Thymus (tissue), 11 donors: ENCODE results near the gene CHN2. TPM values are rescaled to one million over a fixed set of nuclear protein-coding genes. Genes with fewer than 3 reads are reported as not detected.

Experiments used
- DNase-seq, 9 donors: peaks; one replicate each; pipeline ENCODE4 v3.0.0-alpha.2; 2013; ENCODE audit warnings: low spot score in 9 of 9, low read depth in 6 of 9, missing footprints in 1 of 9
- H3K27ac ChIP-seq, 2 donors: one replicate each; pipeline ENCODE4 v1.5.1; 2013; ENCODE audit warnings: control low read depth in 1 of 2, low read depth in 1 of 2, low read length in 1 of 2, mild to moderate bottlenecking in 1 of 2, moderate library complexity in 1 of 2
- H3K27me3 ChIP-seq, 2 donors: one replicate each; pipeline ENCODE4 v1.5.1; 2013; ENCODE audit warnings: low read length in 1 of 2; ENCODE audit not compliant: control insufficient read depth in 2 of 2, insufficient read depth in 1 of 2
- H3K36me3 ChIP-seq, 2 donors: one replicate each; pipeline ENCODE4 v1.5.1; 2013; ENCODE audit warnings: low read length in 1 of 2, mild to moderate bottlenecking in 1 of 2, moderate library complexity in 1 of 2; ENCODE audit not compliant: control insufficient read depth in 2 of 2, insufficient read depth in 2 of 2
- H3K4me1 ChIP-seq, 2 donors: one replicate each; pipeline ENCODE4 v1.5.1; 2013; ENCODE audit warnings: low read length in 2 of 2; ENCODE audit not compliant: control insufficient read depth in 2 of 2, insufficient read depth in 2 of 2
- H3K4me3 ChIP-seq, 2 donors: one replicate each; pipeline ENCODE4 v1.5.1; 2013; ENCODE audit warnings: low read length in 2 of 2, control low read depth in 1 of 2, mild to moderate bottlenecking in 1 of 2
- H3K9me3 ChIP-seq, 2 donors: one replicate each; pipeline ENCODE4 v1.5.1; 2013; ENCODE audit warnings: low read length in 1 of 2, mild to moderate bottlenecking in 1 of 2; ENCODE audit not compliant: control insufficient read depth in 2 of 2, insufficient read depth in 1 of 2
- WGBS: extraction: QIAGEN DNeasy Blood & Tissue Kit; methylation state at CpG from one replicate; pipeline ENCODE4 v1.1.7; 2013; 5-methylcytosine and 5-hydroxymethylcytosine counted together
- polyA plus RNA-seq: library from polyadenylated mRNA; stranded (reverse); fragments of 200-250 nt; gene quantifications from one replicate; pipeline ENCODE4 v1.2.3, GENCODE V29; 2013
- total RNA-seq: library from RNA; stranded (reverse); fragments of 120-200 nt; gene quantifications from one replicate; pipeline ENCODE4 v1.2.4, GENCODE V29; 2013
- donor health status: healthy.

Gene CHN2
- total and polyA plus RNA-seq, 2 donors: 5.9 to 6.5 TPM

DNA sequence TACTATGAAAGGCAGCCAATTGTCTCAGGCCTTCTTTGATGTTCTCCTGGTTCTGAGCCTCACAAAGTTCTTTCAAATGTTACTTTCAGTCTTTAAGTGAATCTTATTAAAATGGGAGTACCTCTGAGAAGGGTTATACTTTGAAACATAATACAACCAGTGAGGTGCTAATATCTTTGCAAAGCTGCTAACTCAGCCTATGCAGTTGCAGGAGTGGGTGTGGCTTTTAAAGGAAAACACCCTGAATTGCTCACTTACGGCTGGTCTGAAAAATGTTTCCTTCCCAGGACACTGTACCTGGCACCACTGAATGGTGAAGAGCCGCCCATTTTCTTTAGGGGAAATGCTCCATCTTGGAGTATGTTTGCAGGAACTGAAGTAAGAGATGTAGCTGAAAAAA, 130.9 kb downstream of the CHN2 start:
- Histone ChIP-seq H3K4me1 (peaks cover 5 to 8% of the 10 kb centered on the region in 2 donors), H3K9me3 (no peaks in the 10 kb centered on the region), H3K27me3 (no peaks in the 10 kb centered on the region), H3K36me3 (no peaks in the 10 kb centered on the region), H3K27ac (no peak overlapping the region), H3K4me3 (no peak overlapping the region)
- 98% methylated on average over 2 of the region's 2 CpGs for WGBS
- no peak for DNase-seq

DNA sequence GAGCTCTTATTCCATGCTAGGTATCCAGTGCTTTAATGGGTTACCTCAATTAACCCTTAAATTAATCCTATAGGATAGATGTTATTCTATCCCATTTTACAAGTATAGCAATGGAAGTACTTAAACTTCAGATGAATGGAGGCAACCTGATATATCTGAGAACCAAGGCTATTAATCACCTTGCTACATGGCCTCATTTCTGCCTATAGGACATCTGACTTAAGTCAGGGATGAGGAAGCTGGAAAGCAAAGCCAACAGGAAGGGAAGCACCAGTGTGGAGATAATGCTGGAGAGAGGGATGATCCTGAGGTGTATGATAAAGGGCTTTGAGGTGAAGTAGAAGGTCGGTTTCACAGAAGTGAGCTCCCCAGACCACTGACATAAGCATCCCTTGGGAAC, 132.3 kb downstream of the CHN2 start:
- Histone ChIP-seq H3K4me3 (no peak overlapping the region), H3K4me1 (peaks cover 5 to 18% of the 10 kb centered on the region in 2 donors), H3K27ac (no peak overlapping the region), H3K36me3 (no peaks in the 10 kb centered on the region), H3K27me3 (no peaks in the 10 kb centered on the region), H3K9me3 (no peaks in the 10 kb centered on the region)
- no peak for DNase-seq
- WGBS: 98% methylated on average over 1 of the region's 1 CpG

GRCh38 chr7:29327455-29327854, 132.9 kb downstream of the CHN2 start:
- Histone ChIP-seq H3K4me1 (peaks cover 5 to 18% of the 10 kb centered on the region in 2 donors), H3K27ac (no peak overlapping the region), H3K36me3 (no peaks in the 10 kb centered on the region), H3K27me3 (no peaks in the 10 kb centered on the region), H3K9me3 (no peaks in the 10 kb centered on the region), H3K4me3 (no peak overlapping the region)
- DNase-seq: no peak
- WGBS: 97% methylated on average over 8 of the region's 8 CpGs

- Histone ChIP-seq H3K27ac (no peak overlapping the region), H3K9me3 (no peaks in the 10 kb centered on the region), H3K4me1 (peaks cover 5 to 18% of the 10 kb centered on the region in 2 donors), H3K36me3 (no peaks in the 10 kb centered on the region), H3K27me3 (no peaks in the 10 kb centered on the region), H3K4me3 (no peak overlapping the region)
- 91% methylated on average over 5 of the region's 5 CpGs for WGBS
- DNase-seq: no peak
These were observed 133.5 kb downstream of the CHN2 start for GRCh38 chr7:29328045-29328444.

GRCh38 chr7:29328811-29329210, 134.2 kb downstream of the CHN2 start:
- no peak for DNase-seq
- peaks cover 5 to 18% of the 10 kb centered on the region in 2 donors for H3K4me1 ChIP-seq
- no peaks in the 10 kb centered on the region for H3K27me3 ChIP-seq
- H3K27ac ChIP-seq: no peak overlapping the region
- no peaks in the 10 kb centered on the region for H3K9me3 ChIP-seq
- WGBS: 99% methylated on average over 2 of the region's 2 CpGs
- no peaks in the 10 kb centered on the region for H3K36me3 ChIP-seq
- no peak overlapping the region for H3K4me3 ChIP-seq

DNA sequence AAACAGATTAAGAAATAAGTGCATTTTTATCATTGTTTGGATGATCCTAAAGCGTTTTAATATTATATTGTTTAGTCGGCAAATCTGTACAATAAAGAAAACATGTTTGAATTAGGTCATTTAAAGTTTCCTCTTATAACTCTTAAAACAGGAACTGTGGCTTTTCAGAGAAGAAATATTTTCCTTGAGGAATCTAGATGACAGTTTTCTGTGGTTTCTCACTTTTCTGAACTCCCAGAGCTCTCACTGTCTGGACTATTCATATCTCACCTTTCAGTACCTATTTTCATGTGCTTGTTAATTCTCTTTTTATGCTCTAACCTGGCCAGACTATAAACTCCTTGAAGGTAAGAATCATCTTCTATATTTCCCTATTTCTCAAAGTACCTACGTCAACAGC, 135.1 kb downstream of the CHN2 start:
- peaks cover 5 to 21% of the 10 kb centered on the region in 2 donors for H3K4me1 ChIP-seq
- DNase-seq: no peak
- H3K4me3 ChIP-seq: no peak overlapping the region
- H3K27ac ChIP-seq: no peak overlapping the region
- 46% methylated on average over 3 of the region's 3 CpGs for WGBS
- no peaks in the 10 kb centered on the region for H3K9me3 ChIP-seq
- H3K36me3 ChIP-seq: no peaks in the 10 kb centered on the region
- no peaks in the 10 kb centered on the region for H3K27me3 ChIP-seq

GRCh38 chr7:29330136-29330535, 135.6 kb downstream of the CHN2 start:
- Histone ChIP-seq H3K4me1 (peaks cover 5 to 24% of the 10 kb centered on the region in 2 donors), H3K9me3 (no peaks in the 10 kb centered on the region), H3K27me3 (no peaks in the 10 kb centered on the region), H3K36me3 (no peaks in the 10 kb centered on the region), H3K27ac (no peak overlapping the region), H3K4me3 (no peak overlapping the region)
- WGBS: 96% methylated on average over 5 of the region's 5 CpGs
- no peak for DNase-seq

- no peak for DNase-seq
- H3K27me3 ChIP-seq: no peaks in the 10 kb centered on the region
These were observed 136.6 kb downstream of the CHN2 start for GRCh38 chr7:29331163-29331562.

GRCh38 chr7:29332042-29332811, 137.7 kb downstream of the CHN2 start:
- H3K27ac ChIP-seq: no peak overlapping the region
- no peaks in the 10 kb centered on the region for H3K9me3 ChIP-seq
- H3K4me3 ChIP-seq: no peak overlapping the region
- WGBS: 94% methylated on average over 14 of the region's 14 CpGs
- peaks cover 18 to 45% of the 10 kb centered on the region in 2 donors for H3K4me1 ChIP-seq
- no peaks in the 10 kb centered on the region for H3K36me3 ChIP-seq
- DNase-seq: no peak
- no peaks in the 10 kb centered on the region for H3K27me3 ChIP-seq

More at GRCh38 chr7:29331163-29331562, 136.6 kb downstream of the CHN2 start:
- no peaks in the 10 kb centered on the region for H3K9me3 ChIP-seq
- peaks cover 8 to 34% of the 10 kb centered on the region in 2 donors for H3K4me1 ChIP-seq
- H3K36me3 ChIP-seq: no peaks in the 10 kb centered on the region
- H3K4me3 ChIP-seq: no peak overlapping the region
- H3K27ac ChIP-seq: no peak overlapping the region
- 92% methylated on average over 7 of the region's 7 CpGs for WGBS
